Measurements from ENCODE around the gene CLEC1B.
"Not testable (repeated sequence)": the region's sequence is repeated elsewhere in the genome, so short reads cannot be mapped to it uniquely, and the experiment has no call there.

Gene CLEC1B

GRCh38 chr12:9999016-9999415 is at the start of gene CLEC1B:
TSS of gene CLEC1B (minus strand) at chr12:9999121. CDS start at chr12:9999100, 21 bp downstream.
- DNase-seq: no peak

DNA sequence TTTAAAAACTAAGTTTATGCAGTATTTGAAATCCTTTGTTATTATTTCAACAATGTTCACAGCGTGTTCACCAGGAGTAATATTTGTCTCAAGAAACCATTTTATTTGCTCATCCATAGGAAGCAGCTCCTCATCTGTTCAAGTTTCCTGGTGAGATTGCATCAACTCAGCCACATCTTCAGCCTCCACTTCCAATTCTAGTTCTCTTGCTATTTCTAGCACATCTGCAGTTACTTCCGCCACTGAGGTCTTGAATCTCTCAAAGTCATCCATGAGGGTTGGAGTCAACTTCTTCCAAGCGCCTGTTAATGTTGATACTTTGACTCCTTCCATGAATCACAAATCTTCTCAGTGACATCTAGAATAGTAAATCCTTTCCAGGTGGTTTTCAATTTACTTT is 49.6 kb upstream of the CLEC1B start:
- DNase-seq: no peak

- no peak for DNase-seq
These were observed 43.2 kb upstream of the CLEC1B start for GRCh38 chr12:10042167-10042566.

DNA sequence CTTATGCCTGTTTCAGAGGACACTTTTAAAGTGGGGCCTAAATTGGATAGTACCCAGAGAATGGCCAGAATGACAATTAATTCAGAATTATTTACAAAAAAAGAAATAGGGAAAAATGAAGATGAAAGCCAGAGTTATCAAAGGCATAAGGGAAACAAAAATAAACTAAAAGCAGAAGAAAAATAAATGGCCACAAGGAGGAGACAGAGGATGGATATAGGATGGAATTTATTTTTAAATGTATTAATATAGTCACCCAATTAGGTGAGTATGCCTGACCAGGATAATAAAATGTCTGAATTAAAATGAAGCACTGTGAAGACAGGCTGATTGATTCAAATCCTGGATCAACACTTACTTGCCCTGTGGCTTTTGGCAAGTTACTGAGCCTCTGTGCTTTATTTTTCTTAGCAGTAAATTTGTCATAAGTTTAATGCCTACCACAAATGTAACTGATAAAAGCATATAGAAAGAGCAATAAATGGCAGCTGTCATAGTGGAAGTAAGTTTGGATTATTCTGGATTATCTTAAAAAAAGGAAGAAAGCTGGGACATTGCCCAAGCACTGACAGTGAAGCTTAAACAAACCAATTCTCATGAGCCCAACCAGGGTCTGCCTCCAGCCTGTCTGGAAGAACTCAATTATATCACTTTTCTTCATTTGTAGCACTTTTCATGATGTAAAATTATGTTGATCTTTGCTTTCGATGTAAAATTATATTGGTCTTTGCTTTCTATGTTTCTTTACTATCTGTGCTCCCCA is 35.0 kb upstream of the CLEC1B start:
- no peak for DNase-seq

GRCh38 chr12:10031771-10032175 is 32.9 kb upstream of the CLEC1B start:
- no peak for DNase-seq

DNA sequence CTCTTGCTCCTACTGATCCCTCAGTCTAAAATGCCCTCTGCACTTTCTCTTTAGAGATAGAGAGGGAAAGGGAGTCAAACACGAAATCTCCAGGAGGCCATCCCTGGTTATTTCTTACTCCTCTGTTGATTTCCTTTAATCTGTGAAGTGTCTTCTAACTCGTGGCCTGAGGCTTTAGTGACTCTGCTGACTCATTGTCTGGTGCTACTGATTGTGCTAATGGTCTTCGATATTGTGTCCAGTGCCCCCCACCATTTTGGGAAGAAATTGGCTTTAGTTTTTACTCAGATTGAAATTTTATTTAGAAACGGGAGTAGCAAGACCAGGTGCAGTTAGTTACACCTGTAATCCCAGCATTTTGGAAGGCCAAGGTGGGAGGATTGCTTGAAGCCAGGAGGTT is 32.4 kb upstream of the CLEC1B start:
- no peak for DNase-seq

DNA sequence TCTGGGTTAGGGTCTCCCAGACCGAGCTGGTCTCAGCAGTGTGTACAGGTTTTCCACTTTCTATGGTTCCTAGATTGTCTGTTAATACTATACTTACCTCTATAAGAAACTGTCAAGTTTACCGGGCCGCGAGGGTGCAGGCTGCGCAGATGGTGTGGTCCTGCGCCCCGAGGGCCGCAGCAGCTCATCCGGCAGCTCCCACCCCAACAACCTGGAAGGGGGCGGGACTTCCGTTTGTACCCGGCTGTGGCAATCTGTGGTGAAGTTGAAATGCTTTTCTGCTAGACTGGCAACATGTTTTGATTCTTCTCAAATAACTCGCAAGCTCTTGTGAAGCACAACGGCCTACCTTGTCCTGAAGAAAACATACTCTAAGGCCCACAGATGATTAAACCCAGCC is 31.5 kb upstream of the CLEC1B start, which contains the start of gene CLEC9A:
CLEC9A (plus strand) TSS at position 237 of the 400 bp plus-strand sequence. CDS start 22,006 bp downstream, outside the sequence.
- no peak for DNase-seq

DNA sequence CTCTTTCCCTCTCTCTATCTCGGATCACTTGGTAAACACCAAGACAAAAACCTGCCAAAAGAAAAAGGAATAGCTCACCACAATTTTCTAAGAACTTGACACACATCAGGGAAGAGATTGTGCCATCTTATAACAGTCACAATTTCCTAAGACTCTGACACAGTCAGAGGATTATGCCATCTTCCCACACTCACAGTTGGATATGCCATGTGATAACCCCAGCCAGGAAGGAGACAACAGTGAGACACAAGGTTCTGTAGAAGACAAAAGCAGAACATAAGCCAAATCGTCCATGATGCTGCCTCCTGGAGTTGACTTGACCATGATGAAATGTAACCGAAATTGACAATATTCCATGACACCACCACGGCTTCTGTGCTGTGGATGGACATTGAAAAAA is 28.8 kb upstream of the CLEC1B start:
- DNase-seq: no peak

DNA sequence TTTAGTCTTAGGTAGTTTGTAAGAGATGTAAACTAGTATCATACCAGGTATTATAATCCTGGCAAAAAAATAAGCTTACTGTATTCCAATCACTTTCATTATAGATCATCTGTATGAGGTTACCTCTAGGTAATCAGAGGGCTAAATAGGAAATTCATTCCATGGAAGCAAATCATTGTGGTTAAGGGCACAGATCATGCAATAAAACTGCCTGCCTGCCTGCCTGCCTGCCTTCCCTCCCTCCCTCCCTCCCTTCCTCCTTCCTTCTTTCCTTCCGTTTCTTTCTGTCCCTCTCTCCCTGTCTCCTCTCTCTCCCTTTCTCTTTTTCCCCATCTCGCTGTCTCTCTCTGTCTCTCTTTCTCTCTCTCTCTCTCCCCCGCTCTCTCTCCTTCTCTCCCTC is 28.4 kb upstream of the CLEC1B start:
- no peak for DNase-seq

DNA sequence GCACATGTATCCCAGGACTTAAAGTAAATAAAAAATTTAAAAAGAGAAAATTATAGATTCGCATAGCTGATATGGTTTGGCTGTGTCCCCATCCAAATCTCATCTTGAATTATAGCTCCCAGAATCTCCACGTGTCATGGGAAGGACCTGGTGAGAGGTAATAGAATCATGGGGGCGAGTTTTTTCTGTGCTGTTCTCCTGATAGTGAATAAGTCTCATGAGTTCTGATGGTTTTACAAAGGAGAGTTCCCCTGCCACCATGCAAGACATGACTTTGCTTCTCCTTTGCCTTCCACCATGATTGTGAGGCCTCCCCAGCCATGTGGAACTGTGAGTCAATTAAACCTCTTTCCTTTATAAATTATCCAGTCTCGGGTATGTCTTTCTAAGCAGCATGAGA is 27.7 kb upstream of the CLEC1B start:
- DNase-seq: not testable (repeated sequence)

DNA sequence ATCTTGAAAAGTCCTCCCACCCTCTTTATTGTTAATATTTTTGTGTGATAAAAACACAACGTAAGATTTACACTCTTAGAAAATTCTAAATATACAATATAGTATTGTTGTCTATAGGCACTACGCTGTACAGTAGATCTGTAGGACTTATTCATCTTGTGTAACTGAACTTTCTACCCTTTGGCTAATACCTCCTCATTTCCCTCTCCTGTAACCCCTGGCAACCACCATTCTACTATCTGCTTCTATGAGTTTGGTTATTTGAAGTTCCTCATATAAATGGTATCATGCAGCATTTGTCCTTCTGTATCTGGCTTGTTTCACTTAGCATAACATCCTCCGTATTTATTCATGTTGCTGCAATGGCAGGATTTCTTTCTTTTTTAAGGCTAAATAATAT is 26.3 kb upstream of the CLEC1B start:
- no peak for DNase-seq

GRCh38 chr12:10021342-10021741 is 22.4 kb upstream of the CLEC1B start:
- DNase-seq: no peak

GRCh38 chr12:10018386-10018785 is 19.5 kb upstream of the CLEC1B start:
- DNase-seq: no peak

DNA sequence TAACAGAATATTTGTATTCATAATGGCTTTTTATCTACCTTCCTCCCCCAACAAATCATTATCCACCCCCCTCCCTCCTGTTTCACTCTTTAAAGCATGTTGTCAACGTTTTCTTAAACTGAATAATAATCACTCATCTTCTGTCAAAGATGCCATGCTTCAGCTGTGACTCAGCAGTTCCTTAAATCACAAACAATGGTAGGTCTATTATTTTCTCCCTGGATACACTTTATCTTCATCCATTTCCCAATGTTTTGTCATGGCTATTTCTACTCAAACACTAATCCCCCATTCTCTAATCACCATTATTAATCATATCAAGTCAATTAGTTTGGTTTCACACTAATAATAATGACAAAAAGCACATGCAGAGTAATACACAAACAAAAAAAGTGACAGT is 18.0 kb upstream of the CLEC1B start:
- DNase-seq: no peak

GRCh38 chr12:10015450-10015849 is 16.5 kb upstream of the CLEC1B start:
- no peak for DNase-seq

GRCh38 chr12:10012630-10013330 is 13.9 kb upstream of the CLEC1B start:
- DNase-seq: no peak

GRCh38 chr12:10001171-10001776 is 2.4 kb upstream of the CLEC1B start:
- DNase-seq: no peak

- DNase-seq: no peak
These were observed 6.6 kb downstream of the CLEC1B start for GRCh38 chr12:9992296-9992695.

- no peak for DNase-seq
These were observed 7.0 kb downstream of the CLEC1B start for GRCh38 chr12:9991876-9992275.

- no peak for DNase-seq
These were observed 18.8 kb downstream of the CLEC1B start for GRCh38 chr12:9980126-9980525.

GRCh38 chr12:9977916-9978315 is 21.0 kb downstream of the CLEC1B start:
- DNase-seq: no peak

DNA sequence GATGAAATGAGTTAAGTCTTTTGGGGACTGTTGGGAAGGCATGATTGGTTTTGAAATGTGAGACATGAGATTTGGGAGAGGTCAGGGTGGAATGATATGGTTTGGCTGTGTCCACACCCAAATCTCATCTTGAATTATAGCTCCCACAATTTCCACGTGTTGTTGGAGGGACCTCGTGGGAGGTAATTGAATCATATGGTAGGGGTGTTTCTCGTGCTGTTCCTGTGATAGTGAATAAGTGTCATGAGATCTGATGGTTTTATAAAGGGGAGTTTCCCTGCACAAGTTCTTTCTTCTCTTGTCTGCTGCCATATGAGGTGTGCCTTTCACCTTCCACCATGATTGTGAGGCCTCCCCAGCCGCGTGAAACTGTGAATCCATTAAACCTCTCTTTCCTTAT is 22.3 kb downstream of the CLEC1B start:
- not testable (repeated sequence) for DNase-seq

- no peak for DNase-seq
These were observed 23.3 kb downstream of the CLEC1B start for GRCh38 chr12:9975614-9976013.

GRCh38 chr12:9974731-9975130 is 24.2 kb downstream of the CLEC1B start:
- not testable (repeated sequence) for DNase-seq
